Prostate gland (tissue), 2 donors: ENCODE results near the gene GBA3. TPM values are rescaled to one million over a fixed set of nuclear protein-coding genes. Genes with fewer than 3 reads are reported as not detected.

Experiments
- DNase-seq: peaks from one replicate; pipeline ENCODE4 v3.0.0-alpha.2; 2019; ENCODE audit warnings: low spot score
- H3K27ac ChIP-seq, 2 donors: fragments of 200-600 bp; sonication (generic); 2 replicates each; pipeline ENCODE4 v1.5.1; 2017 to 2019
- H3K27me3 ChIP-seq: fragments of 200-600 bp; sonication (generic); replicated peaks from 2 replicates; pipeline ENCODE4 v1.5.1; 2019; ENCODE audit not compliant: insufficient read depth
- H3K36me3 ChIP-seq, 2 donors: fragments of 200-600 bp; sonication (generic); 1 replicate in 1 of 2; 2 replicates in 1 of 2; pipeline versions ENCODE4 v1.5.1 to v1.8.1; 2017 to 2019
- H3K4me1 ChIP-seq: fragments of 200-600 bp; sonication (generic); replicated peaks from 2 replicates; pipeline ENCODE4 v1.5.1; 2019
- H3K4me3 ChIP-seq, 2 donors: fragments of 200-600 bp; sonication (generic); 2 replicates each; pipeline ENCODE4 v1.5.1; 2017 to 2019
- H3K9me3 ChIP-seq: fragments of 200-600 bp; sonication (generic); 2 replicates; pipeline ENCODE4 v1.5.1; 2017
- POLR2A ChIP-seq: fragments of 450-650 bp; IDR thresholded peaks from one replicate; pipeline ENCODE4 v1.6.1; 2016; ENCODE audit warnings: antibody characterized with exemption, mild to moderate bottlenecking
- POLR2AphosphoS5 ChIP-seq: sonication (generic); formaldehyde crosslinking; IDR thresholded peaks from one replicate; pipeline ENCODE4 v1.6.1; 2017; ENCODE audit warnings: antibody characterized with exemption
- WGBS: methylation state at CpG from one replicate; pipeline ENCODE4 v1.1.5; 2018; 5-methylcytosine and 5-hydroxymethylcytosine counted together
- intact Hi-C: fragments of 100-400 bp; cut with DNase I; formaldehyde crosslinking; loops from one replicate; pipeline ENCODE4 v1.14.2; 2022
- total RNA-seq, 2 donors: library from RNA; depleted of rRNA; stranded (reverse); fragments of >200 nt; gene quantifications; one replicate each; pipeline ENCODE4 v1.1.0, GENCODE V29; 2016
- TF ChIP-seq, protein P1 (sequence below), 4 experiments: fragments of 200-600 bp in 2 of 4; fragments of 450-650 bp in 2 of 4; sonication (generic) in 2 of 4; IDR thresholded peaks; 1 replicate in 3 of 4; 2 replicates in 1 of 4; pipeline ENCODE4 v1.5.1; 2016 to 2019; ENCODE audit warnings: antibody characterized with exemption in 4 of 4, mild to moderate bottlenecking in 2 of 4, moderate library complexity in 2 of 4

Gene GBA3
- total RNA-seq, 2 donors from 2014 or later, result 0.68 to 0.97 TPM

DNA sequence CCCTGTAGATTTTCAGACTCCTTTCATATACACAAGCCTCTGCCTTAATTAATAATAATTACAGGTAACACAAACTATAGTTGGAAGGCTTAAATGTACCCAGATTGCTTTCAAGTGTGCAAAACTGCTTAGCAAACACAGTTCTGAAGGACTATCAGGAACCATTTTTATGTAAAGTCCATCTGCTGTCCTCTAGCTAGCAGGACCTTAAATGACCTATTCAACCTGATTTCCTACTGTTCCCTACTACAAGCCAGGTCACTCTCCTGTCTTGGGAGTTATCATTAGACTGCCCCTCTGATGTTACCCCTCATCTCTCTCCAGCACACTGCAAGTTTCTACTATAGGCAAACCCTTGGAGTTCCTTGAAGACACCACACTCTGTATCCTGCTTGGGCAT, 157.3 kb downstream of the GBA3 start:
- H3K4me3 ChIP-seq, result no peak overlapping the region
- no peaks in the 10 kb centered on the region for H3K9me3 ChIP-seq
- TF ChIP-seq, protein P1, sequence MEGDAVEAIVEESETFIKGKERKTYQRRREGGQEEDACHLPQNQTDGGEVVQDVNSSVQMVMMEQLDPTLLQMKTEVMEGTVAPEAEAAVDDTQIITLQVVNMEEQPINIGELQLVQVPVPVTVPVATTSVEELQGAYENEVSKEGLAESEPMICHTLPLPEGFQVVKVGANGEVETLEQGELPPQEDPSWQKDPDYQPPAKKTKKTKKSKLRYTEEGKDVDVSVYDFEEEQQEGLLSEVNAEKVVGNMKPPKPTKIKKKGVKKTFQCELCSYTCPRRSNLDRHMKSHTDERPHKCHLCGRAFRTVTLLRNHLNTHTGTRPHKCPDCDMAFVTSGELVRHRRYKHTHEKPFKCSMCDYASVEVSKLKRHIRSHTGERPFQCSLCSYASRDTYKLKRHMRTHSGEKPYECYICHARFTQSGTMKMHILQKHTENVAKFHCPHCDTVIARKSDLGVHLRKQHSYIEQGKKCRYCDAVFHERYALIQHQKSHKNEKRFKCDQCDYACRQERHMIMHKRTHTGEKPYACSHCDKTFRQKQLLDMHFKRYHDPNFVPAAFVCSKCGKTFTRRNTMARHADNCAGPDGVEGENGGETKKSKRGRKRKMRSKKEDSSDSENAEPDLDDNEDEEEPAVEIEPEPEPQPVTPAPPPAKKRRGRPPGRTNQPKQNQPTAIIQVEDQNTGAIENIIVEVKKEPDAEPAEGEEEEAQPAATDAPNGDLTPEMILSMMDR (IDR thresholded peaks at IDR 0.05), result no peak
- no peak for TF ChIP-seq POLR2AphosphoS5
- no peak for TF ChIP-seq POLR2A
- no peaks in the 10 kb centered on the region for H3K27me3 ChIP-seq
- H3K36me3 ChIP-seq, result no peaks in the 10 kb centered on the region
- no peaks in the 10 kb centered on the region for H3K4me1 ChIP-seq
- H3K27ac ChIP-seq, result no peak overlapping the region
- no peak for DNase-seq
- intact Hi-C loops, result no loop called here

- no peaks in the 10 kb centered on the region for H3K36me3 ChIP-seq
- 45% methylated on average over 2 of the region's 2 CpGs for WGBS
- intact Hi-C loops, result no loop called here
- no peak overlapping the region for H3K27ac ChIP-seq
- no peaks in the 10 kb centered on the region for H3K27me3 ChIP-seq
- no peaks in the 10 kb centered on the region for H3K4me1 ChIP-seq
- no peak overlapping the region for H3K4me3 ChIP-seq
- no peak for DNase-seq
- no peaks in the 10 kb centered on the region for H3K9me3 ChIP-seq
- no peak for TF ChIP-seq POLR2AphosphoS5
- TF ChIP-seq, protein P1 (IDR thresholded peaks at IDR 0.05), result no peak
- TF ChIP-seq POLR2A, result no peak
These were observed 157.9 kb downstream of the GBA3 start for GRCh38 chr4:22850630-22851029.

GRCh38 chr4:22857411-22857810, 164.7 kb downstream of the GBA3 start:
- TF ChIP-seq, protein P1 (IDR thresholded peaks at IDR 0.05), result no peak
- no peak for TF ChIP-seq POLR2A
- no peak for TF ChIP-seq POLR2AphosphoS5
- H3K27me3 ChIP-seq, result no peaks in the 10 kb centered on the region
- H3K4me3 ChIP-seq, result no peak overlapping the region
- H3K27ac ChIP-seq, result no peak overlapping the region
- DNase-seq, result no peak
- no peaks in the 10 kb centered on the region for H3K9me3 ChIP-seq
- intact Hi-C loops, result no loop called here
- H3K4me1 ChIP-seq, result no peaks in the 10 kb centered on the region
- no peaks in the 10 kb centered on the region for H3K36me3 ChIP-seq
- 96% methylated on average over 2 of the region's 2 CpGs for WGBS

GRCh38 chr4:22859318-22859717, 166.6 kb downstream of the GBA3 start:
- TF ChIP-seq POLR2AphosphoS5 (no peak), POLR2A (no peak)
- TF ChIP-seq, protein P1 (IDR thresholded peaks at IDR 0.05), result no peak
- Histone ChIP-seq H3K4me1 (no peaks in the 10 kb centered on the region), H3K27me3 (no peaks in the 10 kb centered on the region), H3K36me3 (no peaks in the 10 kb centered on the region), H3K27ac (no peak overlapping the region), H3K4me3 (no peak overlapping the region), H3K9me3 (no peaks in the 10 kb centered on the region)
- intact Hi-C loops, result no loop called here
- 73% methylated on average over 2 of the region's 2 CpGs for WGBS
- DNase-seq, result no peak

Other genes with a start within 250 kb of the GBA3 start
- gene ADGRA3, start 176.9 kb upstream of the GBA3 start, total RNA-seq, result 10 to 100 TPM; 32.0 to 33.8 TPM